ENCODE measurements around the gene UTP4. TPM values are rescaled to one million over a fixed set of nuclear protein-coding genes. Genes with fewer than 3 reads are reported as not detected.

UTP4 gene
- polyA plus RNA-seq, 1 donor from 2014 or later, result 18.5 TPM

DNA sequence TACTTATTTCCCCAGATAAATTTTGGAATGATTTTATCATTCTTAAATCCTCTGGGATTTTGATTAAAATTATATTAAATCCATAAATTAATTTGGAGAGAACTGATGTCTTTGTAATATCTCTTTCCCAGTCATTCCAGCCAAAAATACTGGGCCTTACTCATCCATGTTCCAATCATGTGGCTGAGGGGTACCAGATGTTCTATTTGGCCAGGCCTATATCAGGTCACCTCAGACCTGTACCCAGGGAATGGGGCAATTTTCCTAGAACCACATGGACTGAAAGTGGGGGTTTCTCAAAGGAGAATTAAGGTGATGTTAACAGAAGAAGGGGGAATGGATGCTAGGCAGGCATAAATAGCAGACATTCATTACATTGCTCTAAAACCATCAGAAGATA lies 62.0 kb downstream of the UTP4 start:
- H3K4me2 ChIP-seq (ENCODE audit: low read length), result no peak overlapping the region
- H3K9me2 ChIP-seq (ENCODE audit: insufficient read depth, low read length), result no peaks in the 10 kb centered on the region
- no peak overlapping the region for H3K27ac ChIP-seq (ENCODE audit: low read length)
- no peak overlapping the region for H3K9ac ChIP-seq (ENCODE audit: low read length)
- no peaks in the 10 kb centered on the region for H3K36me3 ChIP-seq (ENCODE audit: insufficient read depth, low read length)
- H2AFZ ChIP-seq (ENCODE audit: low read depth, low read length), result no peak overlapping the region
- H3F3A ChIP-seq (ENCODE audit: insufficient read depth, low read length, poor library complexity, severe bottlenecking), result no peaks in the 10 kb centered on the region
- H3K9me3 ChIP-seq (ENCODE audit: low read length), result no peaks in the 10 kb centered on the region
- no peak overlapping the region for H3K4me3 ChIP-seq (ENCODE audit: low read length)
- no peaks in the 10 kb centered on the region for H4K20me1 ChIP-seq (ENCODE audit: insufficient read depth)
- TF ChIP-seq POLR2AphosphoS5 (IDR thresholded peaks at IDR 0.05) (no peak), MXI1 (conservative IDR thresholded peaks at IDR 0.05; ENCODE audit: poor library complexity, severe bottlenecking) (no peak), EZH2 (IDR thresholded peaks at IDR 0.05; ENCODE audit: borderline replicate concordance, insufficient read depth, low read length, poor library complexity, severe bottlenecking) (no peak), REST (IDR thresholded peaks at IDR 0.05; ENCODE audit: borderline replicate concordance) (no peak), TAF1 (IDR thresholded peaks at IDR 0.05; ENCODE audit: low read depth) (no peak), CTCF (IDR thresholded peaks at IDR 0.05; ENCODE audit: poor library complexity, severe bottlenecking) (no peak)
- H3K79me2 ChIP-seq (replicated peaks; ENCODE audit: insufficient read depth, low read length), result peaks cover 29% of the 10 kb centered on the region
- no peaks in the 10 kb centered on the region for H3K27me3 ChIP-seq (ENCODE audit: insufficient read depth, low read depth, low read length)

DNA sequence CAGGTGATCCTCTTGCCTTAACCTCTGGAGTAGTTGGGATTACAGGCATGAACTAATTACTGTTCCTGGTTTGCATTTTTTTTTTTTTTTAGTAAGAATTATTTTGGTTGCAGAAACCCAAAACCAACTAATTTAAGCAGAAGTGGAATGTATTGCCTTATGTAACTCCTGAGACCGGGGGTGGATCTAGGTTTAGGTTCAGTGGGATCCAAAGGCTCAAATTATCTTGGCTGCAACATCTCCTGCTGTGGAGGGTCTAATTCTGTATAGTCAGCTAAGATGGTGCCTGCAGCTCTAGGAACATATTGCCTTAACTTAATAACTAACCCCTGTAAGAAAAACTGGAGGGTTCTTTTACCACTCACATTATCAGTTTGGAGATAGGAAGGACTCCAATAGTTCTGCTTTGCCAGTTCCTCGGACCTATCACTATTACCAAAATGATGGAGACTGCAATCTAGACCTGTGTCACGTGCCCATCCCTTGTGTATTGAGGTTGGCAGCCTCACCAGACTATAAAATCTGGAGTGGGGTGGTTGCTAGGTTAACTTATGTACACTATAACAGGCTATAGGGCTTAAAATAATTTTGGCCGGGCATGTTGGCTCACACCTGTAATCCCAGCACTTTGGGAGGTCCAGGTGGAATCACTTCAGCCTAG lies 63.0 kb downstream of the UTP4 start:
- no peaks in the 10 kb centered on the region for H3K9me2 ChIP-seq (ENCODE audit: insufficient read depth, low read length)
- H4K20me1 ChIP-seq (ENCODE audit: insufficient read depth), result no peaks in the 10 kb centered on the region
- no peak overlapping the region for H3K9ac ChIP-seq (ENCODE audit: low read length)
- H3K4me3 ChIP-seq (ENCODE audit: low read length), result no peak overlapping the region
- TF ChIP-seq TAF1 (IDR thresholded peaks at IDR 0.05; ENCODE audit: low read depth) (no peak), EZH2 (IDR thresholded peaks at IDR 0.05; ENCODE audit: borderline replicate concordance, insufficient read depth, low read length, poor library complexity, severe bottlenecking) (no peak), RAD21 (conservative IDR thresholded peaks at IDR 0.05) (no peak)
- H3K27ac ChIP-seq (ENCODE audit: low read length), result no peak overlapping the region
- no peak overlapping the region for H3K4me2 ChIP-seq (ENCODE audit: low read length)
- no peaks in the 10 kb centered on the region for H3K27me3 ChIP-seq (ENCODE audit: insufficient read depth, low read depth, low read length)
- H3K79me2 ChIP-seq (replicated peaks; ENCODE audit: insufficient read depth, low read length), result peaks cover 19% of the 10 kb centered on the region
- H3K36me3 ChIP-seq (ENCODE audit: insufficient read depth, low read length), result no peaks in the 10 kb centered on the region
- H2AFZ ChIP-seq (ENCODE audit: low read depth, low read length), result no peak overlapping the region
- H3K9me3 ChIP-seq (ENCODE audit: low read length), result no peaks in the 10 kb centered on the region
- H3F3A ChIP-seq (ENCODE audit: insufficient read depth, low read length, poor library complexity, severe bottlenecking), result no peaks in the 10 kb centered on the region

GRCh38 chr16:69197573-69197972 lies 65.1 kb downstream of the UTP4 start:
- Histone ChIP-seq H3K4me2 (ENCODE audit: low read length) (no peak overlapping the region), H3K27ac (ENCODE audit: low read length) (no peak overlapping the region), H3K4me3 (ENCODE audit: low read length) (no peak overlapping the region), H3F3A (ENCODE audit: insufficient read depth, low read length, poor library complexity, severe bottlenecking) (no peaks in the 10 kb centered on the region), H4K20me1 (ENCODE audit: insufficient read depth) (no peaks in the 10 kb centered on the region), H2AFZ (ENCODE audit: low read depth, low read length) (no peak overlapping the region), H3K9ac (ENCODE audit: low read length) (no peak overlapping the region), H3K9me3 (ENCODE audit: low read length) (no peaks in the 10 kb centered on the region), H3K36me3 (ENCODE audit: insufficient read depth, low read length) (no peaks in the 10 kb centered on the region), H3K9me2 (ENCODE audit: insufficient read depth, low read length) (no peaks in the 10 kb centered on the region), H3K79me2 (replicated peaks; ENCODE audit: insufficient read depth, low read length) (peaks cover 13% of the 10 kb centered on the region), H3K27me3 (ENCODE audit: insufficient read depth, low read depth, low read length) (no peaks in the 10 kb centered on the region)
- TF ChIP-seq POLR2AphosphoS5 (IDR thresholded peaks at IDR 0.05) (no peak), RAD21 (conservative IDR thresholded peaks at IDR 0.05) (no peak), CTCF (IDR thresholded peaks at IDR 0.05; ENCODE audit: poor library complexity, severe bottlenecking) (no peak), EP300 (conservative IDR thresholded peaks at IDR 0.05; ENCODE audit: poor library complexity, severe bottlenecking) (no peak), TAF1 (IDR thresholded peaks at IDR 0.05; ENCODE audit: low read depth) (no peak), MXI1 (conservative IDR thresholded peaks at IDR 0.05; ENCODE audit: poor library complexity, severe bottlenecking) (no peak), REST (IDR thresholded peaks at IDR 0.05; ENCODE audit: borderline replicate concordance) (no peak), EZH2 (IDR thresholded peaks at IDR 0.05; ENCODE audit: borderline replicate concordance, insufficient read depth, low read length, poor library complexity, severe bottlenecking) (no peak), SMC3 (conservative IDR thresholded peaks at IDR 0.05; ENCODE audit: poor library complexity) (no peak)
